Heart right ventricle (tissue), 16 donors: ENCODE measurements around the gene C8G. TPM values are rescaled to one million over a fixed set of nuclear protein-coding genes. Genes with fewer than 3 reads are reported as not detected.

Experiments
- ATAC-seq, 8 donors: fragments of 200-7000 bp; cut with Tn5 transposase; one replicate each; pipeline ENCODE4 v1.9.1; 2020; ENCODE audit warnings: mild to moderate bottlenecking in 8 of 8, moderate library complexity in 8 of 8, moderate number of reproducible peaks in 1 of 8
- DNase-seq, 2 donors: peaks; one replicate each; pipeline ENCODE4 v3.0.0-alpha.2; 2020
- H3K27ac ChIP-seq, 10 donors: fragments of 200-600 bp; sonication (generic) in 2 of 10; one replicate each; pipeline versions ENCODE4 v1.5.0 to v1.8.0; 2020 to 2022; ENCODE audit warnings: mild to moderate bottlenecking in 3 of 10
- H3K27me3 ChIP-seq, 7 donors: fragments of 200-600 bp; one replicate each; pipeline ENCODE4 v1.8.0; 2021 to 2022; ENCODE audit warnings: mild to moderate bottlenecking in 2 of 7
- H3K36me3 ChIP-seq, 9 donors: fragments of 200-600 bp; sonication (generic) in 1 of 9; one replicate each; pipeline versions ENCODE4 v1.5.0 to v1.8.0; 2020 to 2022; ENCODE audit warnings: mild to moderate bottlenecking in 2 of 9
- H3K4me1 ChIP-seq, 9 donors: fragments of 200-600 bp; sonication (generic) in 1 of 9; one replicate each; pipeline versions ENCODE4 v1.5.0 to v1.8.0; 2020 to 2022; ENCODE audit warnings: mild to moderate bottlenecking in 4 of 9
- H3K4me3 ChIP-seq, 10 donors: fragments of 200-600 bp; sonication (generic) in 2 of 10; one replicate each; pipeline versions ENCODE4 v1.5.0 to v1.8.0; 2020 to 2022; ENCODE audit warnings: mild to moderate bottlenecking in 7 of 10, moderate library complexity in 2 of 10
- H3K9me3 ChIP-seq, 11 donors: fragments of 200-600 bp in 10 of 11; sonication (generic) in 2 of 11; one replicate each; pipeline versions ENCODE4 v1.5.0 to v1.8.0; 2013 to 2022; ENCODE audit warnings: mild to moderate bottlenecking in 2 of 11, control low read depth in 1 of 11, moderate library complexity in 1 of 11
- WGBS, 2 donors: extraction: QIAGEN DNeasy Blood & Tissue Kit; methylation state at CpG; one replicate each; pipeline ENCODE4 v1.1.7; 2013; ENCODE audit warnings: inconsistent platforms in 1 of 2; 5-methylcytosine and 5-hydroxymethylcytosine counted together
- intact Hi-C, 10 donors: fragments of 100-400 bp; cut with DNase I; formaldehyde crosslinking; loops; one replicate each; pipeline versions ENCODE4 v1.11.1 to v1.14.2; 2022
- polyA plus RNA-seq, 2 donors: library from polyadenylated mRNA; stranded (reverse); fragments of 200-250 nt; gene quantifications; one replicate each; pipeline ENCODE4 v1.2.3, GENCODE V29; 2013
- total RNA-seq, 10 donors: library from RNA; stranded (reverse); fragmentation: NEBNext Ultra II Directional in 3 of 10; extraction: Animal tissue kit (Norgen Biotek cat#: 25700) in 3 of 10; gene quantifications; one replicate each; pipeline versions ENCODE4 v1.2.1 to v1.2.4, GENCODE V29; 2021 to 2023
- TF ChIP-seq, protein P1 (sequence below), 9 donors: fragments of 200-600 bp; sonication (generic) in 2 of 9; IDR thresholded peaks; one replicate each; pipeline versions ENCODE4 v1.5.0 to v1.8.0; 2021 to 2022; ENCODE audit warnings: antibody characterized with exemption in 9 of 9, mild to moderate bottlenecking in 5 of 9, moderate library complexity in 1 of 9
- donor health status: Arrhythmogenic right ventricular cardiomyopathy.
- donor health status: ischemic (EF 13 %, LVEDD 7.1; RV severe dilation, severe dysfunction).
- donor health status: healthy with polysubstance abuse.
- donor health status: DM: no; HTN: yes; CAD: no.
- donor health status: DM: no; HTN: no; CAD: no.
- donor health status: ischemic (EF 25% LVEDD 6.9; RV normal size, moderate dysfunction).
- donor health status: ischemic (EF 25% LVEDD 5.7; RV mildly dilated, moderate dysfunction).
- donor health status: healthy.
- donor health status: DM: yes; HTN: yes; CAD: no.
- donor health status: Ischemic cardiomyopathy.
- donor health status: ischemic (EF 35%, LVEDD 5.7; RV mildly dilated, moderate dysfunction).
- donor health status: nonischemic (EF 11% LVEDD 7.7; RV severe dilation, severe dysfunction).
- donor health status: DM: yes; HTN: yes; CAD: no.
- donor health status: PGD.
- donor health status: ischemic (EF 29% LVEDD 5.4; RV normal size, mild dysfunction).
- donor health status: nonischemic (EF 23%, LVEDD 6.1; RV moderate dilation, normal function).

C8G gene
- total and polyA plus RNA-seq, 12 donors: 1.2 to 10.0 (median 2.2) TPM

DNA sequence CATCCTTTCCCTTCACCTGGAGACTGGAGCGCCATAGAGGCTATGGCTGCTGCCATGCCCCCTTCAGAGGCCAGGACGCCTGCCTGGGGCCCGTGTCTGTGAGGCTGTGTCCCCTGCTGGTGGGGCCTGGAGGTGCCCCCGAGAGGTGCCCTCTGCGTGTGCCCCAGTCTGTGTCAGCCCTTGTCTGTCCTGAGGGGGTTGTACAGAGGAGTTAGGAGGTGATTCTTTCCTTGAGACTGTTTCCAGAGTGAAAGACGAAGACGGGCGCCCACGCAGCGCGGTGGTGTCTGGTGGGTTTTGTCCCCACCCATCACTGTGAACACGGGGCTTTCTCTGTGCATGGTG, 34.2 kb upstream of the C8G start:
- no peaks in the 10 kb centered on the region for H3K4me1 ChIP-seq
- H3K27ac ChIP-seq: no peak overlapping the region
- TF ChIP-seq, protein P1, sequence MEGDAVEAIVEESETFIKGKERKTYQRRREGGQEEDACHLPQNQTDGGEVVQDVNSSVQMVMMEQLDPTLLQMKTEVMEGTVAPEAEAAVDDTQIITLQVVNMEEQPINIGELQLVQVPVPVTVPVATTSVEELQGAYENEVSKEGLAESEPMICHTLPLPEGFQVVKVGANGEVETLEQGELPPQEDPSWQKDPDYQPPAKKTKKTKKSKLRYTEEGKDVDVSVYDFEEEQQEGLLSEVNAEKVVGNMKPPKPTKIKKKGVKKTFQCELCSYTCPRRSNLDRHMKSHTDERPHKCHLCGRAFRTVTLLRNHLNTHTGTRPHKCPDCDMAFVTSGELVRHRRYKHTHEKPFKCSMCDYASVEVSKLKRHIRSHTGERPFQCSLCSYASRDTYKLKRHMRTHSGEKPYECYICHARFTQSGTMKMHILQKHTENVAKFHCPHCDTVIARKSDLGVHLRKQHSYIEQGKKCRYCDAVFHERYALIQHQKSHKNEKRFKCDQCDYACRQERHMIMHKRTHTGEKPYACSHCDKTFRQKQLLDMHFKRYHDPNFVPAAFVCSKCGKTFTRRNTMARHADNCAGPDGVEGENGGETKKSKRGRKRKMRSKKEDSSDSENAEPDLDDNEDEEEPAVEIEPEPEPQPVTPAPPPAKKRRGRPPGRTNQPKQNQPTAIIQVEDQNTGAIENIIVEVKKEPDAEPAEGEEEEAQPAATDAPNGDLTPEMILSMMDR (IDR thresholded peaks at IDR 0.05): peak in 1 of 9 donors; percentile 10
- DNase-seq: no peak
- ATAC-seq: peak in 1 of 8 donors; percentile 16
- WGBS, 2 donors: 91% methylated on average over 12 of the region's 12 CpGs
- H3K4me3 ChIP-seq: no peak overlapping the region
- H3K36me3 ChIP-seq: peaks cover 0 to 98% (median 13%) of the 10 kb centered on the region in 9 donors
- no peaks in the 10 kb centered on the region for H3K9me3 ChIP-seq
- intact Hi-C loops: no loop called here
- no peaks in the 10 kb centered on the region for H3K27me3 ChIP-seq

DNA sequence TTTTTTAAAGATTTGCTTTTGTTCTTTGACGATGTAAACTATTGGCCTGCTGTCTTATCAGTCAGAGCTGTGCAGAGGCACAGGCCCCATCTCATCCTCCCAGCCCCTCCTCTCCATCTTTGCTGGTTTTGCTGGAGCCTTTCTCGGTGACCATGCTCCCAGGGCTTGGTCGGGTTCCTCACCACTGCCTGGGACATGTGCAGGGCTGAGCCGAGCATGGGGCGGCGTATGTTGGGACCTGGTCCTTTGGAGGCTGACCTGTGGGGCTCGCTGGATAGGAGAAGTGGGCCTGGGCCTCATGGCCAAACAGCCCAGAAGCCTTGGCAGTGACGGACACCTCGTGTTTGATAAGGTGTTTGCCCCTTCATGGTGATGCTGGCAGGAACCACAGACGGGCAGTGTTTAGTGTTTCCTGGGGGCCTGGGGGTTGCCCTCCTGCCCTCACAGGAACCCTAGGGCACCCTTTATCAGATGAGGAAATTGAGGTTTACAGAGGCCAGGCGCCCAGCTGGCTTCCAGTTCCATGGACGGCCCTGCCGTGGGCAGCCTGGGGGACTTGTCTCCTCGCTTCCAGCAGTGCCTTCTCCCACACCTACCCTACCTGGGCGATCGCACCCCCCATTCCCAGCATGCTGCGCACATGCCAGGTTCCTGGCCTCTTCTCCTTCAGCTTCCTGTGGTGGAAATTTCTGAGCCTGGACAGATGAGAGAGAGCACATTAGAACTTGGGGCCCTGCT, 31.2 kb upstream of the C8G start:
- H3K9me3 ChIP-seq: no peaks in the 10 kb centered on the region
- no peaks in the 10 kb centered on the region for H3K27me3 ChIP-seq
- intact Hi-C loops: no loop called here
- ATAC-seq (no peak), DNase-seq (no peak)
- peaks cover 0 to 98% (median 23%) of the 10 kb centered on the region in 9 donors for H3K36me3 ChIP-seq
- TF ChIP-seq, protein P1 (IDR thresholded peaks at IDR 0.05): no peak
- no peak overlapping the region for H3K27ac ChIP-seq
- no peaks in the 10 kb centered on the region for H3K4me1 ChIP-seq
- no peak overlapping the region for H3K4me3 ChIP-seq
- 86 to 88% methylated on average over 17 of the region's 17 CpGs for WGBS, 2 donors

DNA sequence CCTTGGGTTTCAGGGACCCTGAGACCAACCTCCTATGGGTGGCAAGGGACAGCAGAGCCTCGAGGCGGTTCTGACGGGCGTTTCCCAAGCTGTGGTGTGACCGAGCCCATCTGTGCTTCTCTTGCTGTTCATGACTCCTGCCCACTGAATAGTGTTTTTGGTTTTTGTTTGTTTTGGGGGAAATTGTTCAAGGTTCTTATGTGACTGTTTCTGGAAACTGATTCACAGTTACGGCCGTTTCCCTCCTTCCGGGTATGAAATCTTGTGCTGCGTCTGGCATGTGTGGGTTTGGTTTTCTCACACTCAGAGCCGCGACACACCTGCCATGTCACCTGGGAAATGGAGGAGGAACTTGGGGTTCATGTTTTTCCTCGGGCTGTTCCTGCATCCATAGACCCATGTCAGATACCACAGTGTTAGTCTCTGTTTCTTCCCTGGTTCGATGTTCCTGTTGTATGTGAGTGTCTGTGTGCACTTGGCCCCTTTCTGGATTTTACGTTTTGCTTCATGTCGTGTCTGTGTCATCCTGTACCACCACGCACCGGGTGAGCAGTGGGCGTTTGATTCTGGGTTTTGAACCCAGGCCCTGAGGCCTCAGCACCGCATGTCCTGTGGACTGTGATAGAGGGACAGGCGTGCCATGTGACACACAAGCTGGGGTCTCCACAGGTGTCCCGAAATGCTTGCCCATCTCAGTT, 29.3 kb upstream of the C8G start:
- DNase-seq (no peak), ATAC-seq (no peak)
- Histone ChIP-seq H3K27me3 (no peaks in the 10 kb centered on the region), H3K4me3 (no peak overlapping the region), H3K27ac (no peak overlapping the region), H3K4me1 (peaks cover 0 to 1% (median 0%) of the 10 kb centered on the region in 9 donors), H3K36me3 (peaks cover 0 to 94% (median 34%) of the 10 kb centered on the region in 9 donors), H3K9me3 (no peaks in the 10 kb centered on the region)
- WGBS, 2 donors: 89 to 90% methylated on average over 21 of the region's 21 CpGs
- TF ChIP-seq, protein P1 (IDR thresholded peaks at IDR 0.05): no peak
- intact Hi-C loops: no loop called here

DNA sequence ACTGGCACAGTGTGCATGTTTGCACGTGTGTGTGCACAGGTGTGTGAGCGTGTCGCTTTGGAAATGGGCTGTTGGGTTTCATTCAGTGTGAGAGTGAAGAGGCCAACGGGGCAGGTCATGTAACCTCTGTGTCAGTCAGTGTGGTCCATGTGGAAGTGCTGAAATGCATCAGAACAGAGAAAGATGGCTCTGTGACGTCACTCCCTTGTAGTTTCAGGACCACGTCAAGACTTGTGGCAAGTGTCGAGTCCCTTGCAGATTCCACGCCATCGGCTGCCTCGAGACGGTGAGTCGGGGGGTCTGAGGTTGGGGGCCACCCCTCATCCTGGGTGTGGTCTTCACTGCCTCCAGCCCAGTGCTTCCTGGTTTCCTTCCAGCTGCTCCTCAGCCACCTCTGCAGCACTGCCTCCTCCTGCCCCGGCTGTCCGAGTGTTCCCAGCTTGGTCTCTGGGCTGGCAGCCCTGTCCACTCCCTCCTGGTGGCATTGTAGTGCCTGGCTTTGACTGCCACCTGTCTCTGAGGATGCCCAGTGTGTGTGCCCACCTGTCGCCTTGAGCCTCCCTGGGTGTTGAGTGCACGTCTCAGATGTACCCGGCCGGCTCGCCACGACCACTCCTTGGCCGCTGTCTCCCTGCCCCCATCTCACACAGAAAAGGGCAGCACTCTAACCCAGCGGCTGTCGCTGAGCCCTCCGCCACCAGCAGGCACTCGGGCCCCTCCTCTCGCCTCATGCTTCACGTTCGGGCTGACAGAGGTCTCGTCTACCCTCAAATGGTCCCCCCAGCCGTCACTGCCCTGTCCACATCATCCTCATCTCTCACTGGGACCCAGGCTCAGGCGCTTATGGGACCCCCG, 28.5 kb upstream of the C8G start:
- H3K4me1 ChIP-seq: peaks cover 0 to 9% (median 1%) of the 10 kb centered on the region in 9 donors
- DNase-seq: no peak
- H3K9me3 ChIP-seq: no peaks in the 10 kb centered on the region
- intact Hi-C loops: no loop called here
- H3K36me3 ChIP-seq: peaks cover 0 to 95% (median 31%) of the 10 kb centered on the region in 9 donors
- TF ChIP-seq, protein P1 (IDR thresholded peaks at IDR 0.05): no peak
- H3K4me3 ChIP-seq: no peak overlapping the region
- no peak for ATAC-seq
- no peak overlapping the region for H3K27ac ChIP-seq
- H3K27me3 ChIP-seq: no peaks in the 10 kb centered on the region
- WGBS, 2 donors: 88 to 93% methylated on average over 32 of the region's 32 CpGs
